Smooth muscle cell of the brain vasculature (primary cell): ENCODE data around the gene CMTM6.
"Not testable (repeated sequence)": the region's sequence is repeated elsewhere in the genome, so short reads cannot be mapped to it uniquely, and the experiment has no call there.

Experiments used
- DNase-seq: peaks from one replicate; pipeline ENCODE4 v3.0.0-alpha.2; 2012; ENCODE audit warnings: low read depth, low spot score

Gene CMTM6

GRCh38 chr3:32502118-32502945, at the start of gene CMTM6:
Gene CMTM6 (minus strand): TSS chr3:32502852. CDS start chr3:32502745, 107 bp downstream.
- peak; percentile 41 for DNase-seq

GRCh38 chr3:32552013-32552412, 49.4 kb upstream of the CMTM6 start:
- DNase-seq: no peak

- DNase-seq: no peak
These were observed 48.8 kb upstream of the CMTM6 start for GRCh38 chr3:32551496-32551895.

- no peak for DNase-seq
These were observed 48.4 kb upstream of the CMTM6 start for GRCh38 chr3:32551087-32551486.

- no peak for DNase-seq
These were observed 42.7 kb upstream of the CMTM6 start for GRCh38 chr3:32545305-32545704.

- DNase-seq: no peak
These were observed 42.2 kb upstream of the CMTM6 start for GRCh38 chr3:32544894-32545293.

- DNase-seq: no peak
These were observed 40.2 kb upstream of the CMTM6 start for GRCh38 chr3:32542807-32543206.

GRCh38 chr3:32540899-32541298, 38.2 kb upstream of the CMTM6 start:
- DNase-seq: no peak

- no peak for DNase-seq
These were observed 29.8 kb upstream of the CMTM6 start for GRCh38 chr3:32532434-32532833.

GRCh38 chr3:32531010-32531647, 28.5 kb upstream of the CMTM6 start:
- no peak for DNase-seq

GRCh38 chr3:32525720-32526119, 23.1 kb upstream of the CMTM6 start:
- no peak for DNase-seq

GRCh38 chr3:32522682-32523081, 20.0 kb upstream of the CMTM6 start:
- no peak for DNase-seq

- not testable (repeated sequence) for DNase-seq
These were observed 16.3 kb upstream of the CMTM6 start for GRCh38 chr3:32518921-32519320.

GRCh38 chr3:32516751-32517150, 14.1 kb upstream of the CMTM6 start:
- DNase-seq: not testable (repeated sequence)

GRCh38 chr3:32511005-32511404, 8.4 kb upstream of the CMTM6 start:
- no peak for DNase-seq

GRCh38 chr3:32510075-32510724, 7.5 kb upstream of the CMTM6 start:
- peak; percentile 41 for DNase-seq

- DNase-seq: no peak
These were observed 6.1 kb upstream of the CMTM6 start for GRCh38 chr3:32508711-32509110.

GRCh38 chr3:32506466-32506865, 3.8 kb upstream of the CMTM6 start:
- DNase-seq: no peak

GRCh38 chr3:32502946-32503286, 264 bp upstream of the CMTM6 start:
- no peak for DNase-seq

GRCh38 chr3:32501783-32502117, 902 bp downstream of the CMTM6 start:
- DNase-seq: no peak

- DNase-seq: no peak
These were observed 1.5 kb downstream of the CMTM6 start for GRCh38 chr3:32500880-32501782.

GRCh38 chr3:32500231-32500630, 2.4 kb downstream of the CMTM6 start:
- DNase-seq: no peak
